GM12878 (cell line): ENCODE measurements around the gene PLXNB2.

ENCODE experiments used
- BCL11A ChIP-seq: IDR thresholded peaks from 2 replicates; pipeline ENCODE4 v1.6.1; 2011; ENCODE audit warnings: low read depth, low read length
- CEBPZ ChIP-seq: fragments of 150-350 bp; IDR thresholded peaks from 2 replicates; pipeline ENCODE4 v1.6.1; 2016; ENCODE audit warnings: low read depth, low read length
- CTCF ChIP-seq, 3 experiments: IDR thresholded peaks in 2 of 3; conservative IDR thresholded peaks in 1 of 3; 2 replicates each; pipeline ENCODE4 v1.5.1; 2011; ENCODE audit warnings: low read depth in 3 of 3, low read length in 3 of 3, mild to moderate bottlenecking in 3 of 3, control low read depth in 2 of 3, moderate library complexity in 2 of 3, inconsistent platforms in 1 of 3, mixed read lengths in 1 of 3; ENCODE audit not compliant: control insufficient read depth in 2 of 3, insufficient read depth in 1 of 3; ENCODE audit errors: extremely low read depth in 1 of 3
- MAX ChIP-seq: IDR thresholded peaks from 2 replicates; pipeline ENCODE4 v1.6.1; 2012; ENCODE audit warnings: low read depth, low read length, improper control_type of control experiment
- MYC ChIP-seq: IDR thresholded peaks from 2 replicates; pipeline ENCODE4 v1.6.1; 2011; ENCODE audit warnings: mild to moderate bottlenecking, low read length, moderate library complexity, inconsistent platforms; ENCODE audit not compliant: insufficient read depth, insufficient replicate concordance, insufficient read length, severe bottlenecking
- POLR2A ChIP-seq: IDR thresholded peaks from 2 replicates; pipeline ENCODE4 v1.6.1; 2011; ENCODE audit warnings: low read depth, mild to moderate bottlenecking, low read length
- POLR2AphosphoS5 ChIP-seq: IDR thresholded peaks from 2 replicates; pipeline ENCODE4 v1.6.1; 2011; ENCODE audit warnings: mild to moderate bottlenecking, low read length, inconsistent platforms
- RCOR1 ChIP-seq: conservative IDR thresholded peaks from 2 replicates; pipeline ENCODE4 v1.6.1; 2012; ENCODE audit warnings: low read depth, low read length, improper control_type of control experiment
- SP1 ChIP-seq: IDR thresholded peaks from one replicate; pipeline ENCODE4 v1.6.1; 2011; ENCODE audit warnings: low read depth, low read length
- ZBTB4 ChIP-seq: fragments of 450-650 bp; formaldehyde crosslinking; IDR thresholded peaks from 2 replicates; pipeline ENCODE4 v1.4.0; 2022; ENCODE audit warnings: mild to moderate bottlenecking, moderate library complexity

- no peak for TF ChIP-seq MYC
- no peak for TF ChIP-seq SP1
- no peak for TF ChIP-seq POLR2A
- no peak for TF ChIP-seq CEBPZ
- no peak for TF ChIP-seq BCL11A
- no peak for TF ChIP-seq MAX
- TF ChIP-seq POLR2AphosphoS5 = 0 out of 2 replicates have a peak, but pooled peaks have one; percentile 6
- no peak for TF ChIP-seq RCOR1
- no peak for TF ChIP-seq CTCF (IDR thresholded peaks at IDR 0.05 in 2 of 3, conservative IDR thresholded peaks at IDR 0.05 in 1 of 3; ENCODE audit: control insufficient read depth in 2 of 3, extremely low read depth in 1 of 3, insufficient read depth in 1 of 3, low read depth in 3 of 3, low read length in 3 of 3)
- no peak for TF ChIP-seq ZBTB4 (CRISPR knock-in tag)
Observed at GRCh38 chr22:50289151-50289941, 18.1 kb downstream of the PLXNB2 start.
